ENCODE results near the gene SLC9A3.

DNA sequence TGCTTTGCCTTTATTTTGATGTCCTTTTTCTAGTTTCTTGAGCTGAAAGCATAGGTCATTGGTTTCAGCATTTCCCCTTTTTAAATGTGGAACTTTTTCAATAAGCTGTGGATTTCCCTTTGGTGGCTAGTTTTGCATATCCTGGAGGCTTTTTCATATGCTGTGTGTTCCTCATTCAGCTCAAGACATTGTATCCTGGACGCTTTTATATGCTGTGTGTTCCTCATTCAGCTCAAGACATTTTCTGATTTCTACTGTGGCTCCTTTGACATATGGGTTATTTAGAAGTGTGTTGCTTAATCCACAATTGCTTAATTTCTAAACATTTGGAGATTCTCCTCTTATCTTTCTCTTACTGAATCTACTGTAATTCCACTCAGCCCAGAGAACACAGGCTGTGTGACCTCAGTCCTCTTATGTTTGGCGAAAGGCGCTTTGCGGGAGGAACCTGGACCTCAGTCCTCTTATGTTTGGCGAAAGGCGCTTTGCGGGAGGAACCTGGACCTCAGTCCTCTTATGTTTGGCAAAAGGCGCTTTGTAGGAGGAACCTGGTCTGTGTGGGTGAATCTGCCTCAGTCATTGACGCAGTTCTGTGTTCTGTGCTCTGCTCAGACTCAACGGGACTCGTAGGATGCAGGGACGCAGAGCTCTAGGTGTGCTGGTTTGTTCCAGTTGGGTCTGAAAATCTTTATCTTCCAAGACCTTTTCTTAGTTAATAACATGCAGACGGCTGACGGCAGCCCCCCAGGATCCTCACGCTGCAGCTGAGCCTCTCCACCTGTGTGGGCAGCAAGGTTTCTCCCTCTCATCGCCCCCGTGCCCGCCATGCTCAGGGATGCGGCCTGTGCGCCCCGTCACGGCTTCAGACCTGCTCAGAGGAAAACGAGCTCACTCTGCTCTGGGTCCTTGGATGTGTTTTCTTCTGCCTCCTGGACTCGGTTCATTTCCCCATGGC lies 6.0 kb upstream of the SLC9A3 start:
- TF ChIP-seq ZNF8 (CRISPR knock-in tag; IDR thresholded peaks at IDR 0.05) (no peak), ARNTL (CRISPR knock-in tag; IDR thresholded peaks at IDR 0.05; ENCODE audit: borderline replicate concordance, low read depth) (no peak), OSR1 (CRISPR knock-in tag; IDR thresholded peaks at IDR 0.05) (no peak), ZFP3 (CRISPR knock-in tag; IDR thresholded peaks at IDR 0.05) (no peak), CSDC2 (CRISPR knock-in tag; IDR thresholded peaks at IDR 0.05) (no peak), SNAI2 (CRISPR knock-in tag; IDR thresholded peaks at IDR 0.05) (no peak), ZNF565 (CRISPR knock-in tag; conservative IDR thresholded peaks at IDR 0.05; ENCODE audit: low read depth) (no peak), TCF4 (CRISPR knock-in tag; IDR thresholded peaks at IDR 0.05; ENCODE audit: borderline replicate concordance) (no peak)
- TF ChIP-seq, protein P1, sequence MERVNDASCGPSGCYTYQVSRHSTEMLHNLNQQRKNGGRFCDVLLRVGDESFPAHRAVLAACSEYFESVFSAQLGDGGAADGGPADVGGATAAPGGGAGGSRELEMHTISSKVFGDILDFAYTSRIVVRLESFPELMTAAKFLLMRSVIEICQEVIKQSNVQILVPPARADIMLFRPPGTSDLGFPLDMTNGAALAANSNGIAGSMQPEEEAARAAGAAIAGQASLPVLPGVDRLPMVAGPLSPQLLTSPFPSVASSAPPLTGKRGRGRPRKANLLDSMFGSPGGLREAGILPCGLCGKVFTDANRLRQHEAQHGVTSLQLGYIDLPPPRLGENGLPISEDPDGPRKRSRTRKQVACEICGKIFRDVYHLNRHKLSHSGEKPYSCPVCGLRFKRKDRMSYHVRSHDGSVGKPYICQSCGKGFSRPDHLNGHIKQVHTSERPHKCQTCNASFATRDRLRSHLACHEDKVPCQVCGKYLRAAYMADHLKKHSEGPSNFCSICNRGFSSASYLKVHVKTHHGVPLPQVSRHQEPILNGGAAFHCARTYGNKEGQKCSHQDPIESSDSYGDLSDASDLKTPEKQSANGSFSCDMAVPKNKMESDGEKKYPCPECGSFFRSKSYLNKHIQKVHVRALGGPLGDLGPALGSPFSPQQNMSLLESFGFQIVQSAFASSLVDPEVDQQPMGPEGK (CRISPR knock-in tag; IDR thresholded peaks at IDR 0.05; ENCODE audit: borderline replicate concordance) = no peak
- TF ChIP-seq, protein P2, sequence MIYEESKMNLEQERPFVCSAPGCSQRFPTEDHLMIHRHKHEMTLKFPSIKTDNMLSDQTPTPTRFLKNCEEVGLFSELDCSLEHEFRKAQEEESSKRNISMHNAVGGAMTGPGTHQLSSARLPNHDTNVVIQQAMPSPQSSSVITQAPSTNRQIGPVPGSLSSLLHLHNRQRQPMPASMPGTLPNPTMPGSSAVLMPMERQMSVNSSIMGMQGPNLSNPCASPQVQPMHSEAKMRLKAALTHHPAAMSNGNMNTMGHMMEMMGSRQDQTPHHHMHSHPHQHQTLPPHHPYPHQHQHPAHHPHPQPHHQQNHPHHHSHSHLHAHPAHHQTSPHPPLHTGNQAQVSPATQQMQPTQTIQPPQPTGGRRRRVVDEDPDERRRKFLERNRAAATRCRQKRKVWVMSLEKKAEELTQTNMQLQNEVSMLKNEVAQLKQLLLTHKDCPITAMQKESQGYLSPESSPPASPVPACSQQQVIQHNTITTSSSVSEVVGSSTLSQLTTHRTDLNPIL (CRISPR knock-in tag; IDR thresholded peaks at IDR 0.05; ENCODE audit: low read depth) = no peak

Data from SK-N-SH treated with all-trans-retinoic acid at 6 μM for 48 hours (cell line).